Inflammatory macrophage (primary cell): ENCODE measurements around the gene RORB.

Experiments used
- DNase-seq, 2 donors: peaks; one replicate each; pipeline ENCODE4 v3.0.0-alpha.2; 2020 to 2022
- total RNA-seq, 18 experiments: gene quantifications; one replicate each; lab custom pipeline; 2026; ENCODE audit warnings: mixed read lengths in 6 of 18, inconsistent platforms in 2 of 18; lab: John Stamatoyannopoulos, UW

RORB gene
- 0 to 0.80 (median 0.07) reads per million in 18 experiments for total RNA-seq

GRCh38 chr9:74496819-74497747 is at the start of gene RORB:
TSS of gene RORB (plus strand) at chr9:74497335. CDS start at chr9:74497977, 642 bp downstream.
- peak in 1 of 2 donors; percentile 3 for DNase-seq

DNA sequence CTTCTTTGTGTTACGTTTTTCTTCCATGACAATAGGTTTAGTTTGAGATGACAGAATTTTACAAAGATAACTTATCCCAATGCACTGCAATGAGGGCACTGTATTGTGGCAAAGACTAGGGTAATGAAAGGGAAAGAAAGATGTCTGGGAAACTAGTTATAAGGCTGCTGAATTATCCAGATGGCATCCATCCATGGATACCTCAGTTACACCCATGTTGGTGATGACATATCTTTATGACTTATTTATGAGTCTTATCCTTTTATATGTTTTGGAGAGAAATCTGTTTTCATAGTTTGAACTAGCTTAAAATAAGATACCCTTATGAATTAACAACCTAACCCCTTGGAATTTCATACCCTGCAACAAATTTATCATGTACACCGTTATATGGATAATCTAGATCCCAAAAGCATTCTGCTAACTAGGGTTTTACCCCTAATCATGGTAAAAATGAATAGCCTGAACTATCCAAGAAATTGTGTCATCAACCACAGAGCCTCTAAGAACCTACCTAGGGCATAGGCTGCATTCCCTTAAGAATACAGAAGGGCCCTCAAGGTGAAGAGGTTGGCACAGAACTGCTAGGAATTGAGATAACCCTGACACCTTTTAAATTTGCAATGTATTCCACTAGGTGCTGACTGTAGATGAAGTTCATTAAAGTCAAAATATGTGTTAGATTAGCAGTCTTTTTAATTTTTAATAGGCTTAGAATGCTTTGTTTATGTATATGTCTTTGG is 49.5 kb upstream of the RORB start:
- no peak for DNase-seq

DNA sequence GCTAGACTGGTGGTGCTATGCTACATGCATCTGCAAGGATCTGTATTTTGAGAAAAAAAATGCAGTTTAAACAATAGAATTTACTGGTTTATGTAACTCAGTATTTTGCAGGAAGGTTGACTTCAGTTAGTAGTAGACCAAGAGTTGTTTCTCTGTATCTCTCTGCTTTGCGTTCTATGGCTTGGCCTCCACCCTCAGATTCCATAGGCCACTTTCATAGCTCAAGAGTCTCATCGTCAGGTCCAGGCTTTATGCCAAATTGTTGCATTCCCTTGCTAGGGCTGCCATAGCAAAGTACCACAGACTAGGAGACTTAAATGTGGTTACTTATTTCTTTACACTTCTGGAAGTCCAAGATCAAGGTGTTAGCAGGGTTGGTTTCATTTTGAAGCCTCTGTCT is 48.1 kb upstream of the RORB start:
- DNase-seq = no peak

- no peak for DNase-seq
Observed at GRCh38 chr9:74458832-74459231, 38.3 kb upstream of the RORB start.

- peak in 1 of 2 donors; percentile 42 for DNase-seq
Observed at GRCh38 chr9:74463825-74464224, 33.3 kb upstream of the RORB start.

- DNase-seq = no peak
Observed at GRCh38 chr9:74478606-74479005, 18.5 kb upstream of the RORB start.

DNA sequence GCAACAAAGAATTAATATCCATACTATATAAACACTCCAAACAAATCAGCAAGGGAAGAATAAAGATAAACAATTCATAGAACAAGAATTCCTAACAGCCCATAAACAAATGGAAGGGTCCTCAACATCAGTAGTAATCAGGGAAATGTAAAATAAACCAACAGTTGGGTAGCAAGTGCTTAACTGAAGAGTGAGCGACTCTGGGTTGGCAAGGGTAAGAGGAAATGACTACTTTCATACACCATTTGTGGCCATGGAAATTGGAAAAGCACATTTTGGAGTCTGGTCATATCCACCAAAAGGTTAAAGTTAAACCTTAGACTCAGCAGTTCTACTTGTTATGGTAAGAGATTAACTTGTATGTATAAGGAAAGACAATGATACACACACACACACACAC is 17.4 kb upstream of the RORB start:
- no peak for DNase-seq

DNA sequence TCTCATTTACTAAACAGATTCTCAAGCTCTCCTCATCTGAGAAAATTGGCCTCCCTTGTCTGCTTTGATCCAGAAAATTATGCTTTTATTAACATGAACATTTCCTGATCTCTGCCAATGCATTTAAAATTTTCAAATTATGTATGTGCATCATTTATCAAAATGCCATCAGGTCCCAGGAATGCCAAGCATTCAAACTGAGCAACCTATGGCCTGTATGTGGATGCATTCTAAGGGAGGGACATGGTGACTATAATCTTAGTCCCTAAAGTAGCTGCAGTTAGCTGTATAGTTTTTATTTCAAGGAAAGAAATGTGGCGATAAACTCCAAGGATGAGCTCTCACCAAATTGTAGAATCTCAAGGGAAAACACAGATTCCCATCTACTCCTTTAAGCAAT is 9.7 kb upstream of the RORB start:
- no peak for DNase-seq

- no peak for DNase-seq
Observed at GRCh38 chr9:74493512-74493911, 3.6 kb upstream of the RORB start.

DNA sequence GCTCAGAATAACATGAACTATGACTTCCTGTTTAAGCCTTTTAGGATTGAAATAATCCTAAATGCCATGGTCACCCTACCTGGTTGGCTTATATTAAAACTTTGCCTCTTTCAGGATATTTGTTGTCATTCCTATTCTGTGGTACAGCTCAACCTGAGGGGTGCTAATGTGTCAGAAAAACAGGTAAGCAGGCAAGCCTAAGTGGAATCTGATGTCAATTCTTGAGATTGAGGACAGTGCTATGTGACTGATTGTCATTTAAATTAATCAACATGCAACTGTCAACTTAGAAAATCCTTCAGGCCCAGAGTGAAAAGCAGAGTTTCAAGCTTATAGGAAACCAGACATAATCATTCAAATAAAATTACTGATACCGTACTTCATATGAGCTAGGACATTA is 2.6 kb upstream of the RORB start:
- DNase-seq = no peak

- DNase-seq = no peak
Observed at GRCh38 chr9:74496406-74496805, 729 bp upstream of the RORB start.

DNA sequence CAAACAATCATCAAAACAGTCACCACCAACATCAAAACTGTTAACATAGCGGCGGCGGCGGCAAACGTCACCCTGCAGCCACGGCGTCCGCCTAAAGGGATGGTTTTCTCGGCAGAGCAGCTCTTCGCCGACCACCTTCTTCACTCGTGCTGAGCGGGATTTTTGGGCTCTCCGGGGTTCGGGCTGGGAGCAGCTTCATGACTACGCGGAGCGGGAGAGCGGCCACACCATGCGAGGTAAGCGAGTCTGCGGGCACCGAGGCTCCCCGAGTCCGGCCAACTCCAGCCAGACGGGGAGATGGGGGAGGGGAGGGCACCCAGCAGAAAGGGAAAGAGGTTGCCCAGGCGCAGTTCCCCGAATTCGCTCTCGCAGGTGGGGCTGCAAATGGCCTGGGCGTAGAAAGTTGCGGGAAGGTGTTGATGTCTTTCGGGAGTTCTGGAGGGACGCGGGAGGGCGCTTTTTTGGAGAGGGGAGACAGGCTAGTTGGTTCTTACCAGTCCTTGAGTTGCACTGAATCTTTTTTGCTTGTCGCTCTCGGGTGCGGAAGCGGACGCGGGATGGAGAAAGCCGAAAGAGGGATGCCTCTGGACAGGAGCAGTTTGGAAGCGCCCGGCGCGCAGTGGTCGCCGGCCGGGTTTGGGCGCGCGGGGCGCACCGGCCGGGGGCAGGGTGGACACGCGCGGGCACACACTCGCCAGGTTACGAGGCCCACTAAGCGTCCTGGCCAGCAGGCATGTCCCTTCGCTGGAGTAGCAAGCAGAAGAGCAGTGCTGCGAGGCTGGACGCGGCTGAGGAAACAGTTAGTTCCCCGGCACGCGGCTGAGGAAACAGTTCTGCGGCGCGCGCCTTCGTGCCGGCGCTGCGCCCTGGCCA is 849 bp downstream of the RORB start:
- DNase-seq = peak in 1 of 2 donors; percentile 9

DNA sequence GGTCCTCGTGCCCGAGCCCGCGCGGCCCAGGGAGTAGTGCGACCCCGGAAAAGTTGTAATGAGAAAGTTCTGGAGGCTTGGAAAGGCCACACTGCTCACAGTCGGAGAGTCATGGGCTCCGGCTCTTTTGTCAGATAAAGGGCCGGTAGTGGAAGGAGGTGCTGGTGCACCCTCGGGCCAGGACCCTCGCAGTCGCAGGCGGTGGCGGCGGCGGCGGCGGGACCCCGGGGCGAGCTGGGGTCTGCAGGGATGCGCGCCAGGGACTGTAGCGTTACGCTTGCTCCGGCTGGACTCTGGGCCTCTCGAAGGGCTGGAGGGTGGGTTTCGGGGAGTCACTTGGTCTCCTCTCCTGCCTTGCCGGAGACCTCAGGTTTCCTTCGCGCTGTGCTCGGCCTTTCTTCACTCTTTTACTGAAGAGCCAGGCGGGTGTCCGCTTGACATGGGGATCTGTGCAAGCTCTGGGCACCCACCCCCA is 1.5 kb downstream of the RORB start:
- no peak for DNase-seq

- no peak for DNase-seq
Observed at GRCh38 chr9:74499111-74499601, 2.0 kb downstream of the RORB start.

GRCh38 chr9:74499770-74500583 is 2.8 kb downstream of the RORB start:
- no peak for DNase-seq

DNA sequence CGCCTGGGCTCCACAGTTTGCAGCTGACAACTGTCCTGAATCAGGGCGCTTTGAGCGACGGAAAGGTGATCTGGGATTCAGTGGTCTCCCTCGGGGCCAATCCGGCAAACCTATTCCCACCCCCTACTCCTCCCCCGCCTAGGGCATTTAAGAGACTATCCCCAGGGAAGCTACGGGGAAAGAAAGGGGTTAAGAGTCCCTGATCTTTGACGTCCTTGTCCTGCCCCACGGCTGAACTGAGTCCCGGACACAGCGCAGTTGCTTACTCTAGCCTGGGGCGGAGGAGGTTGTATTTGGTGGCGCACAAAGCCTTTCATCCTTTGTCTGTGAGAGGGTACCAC is 3.4 kb downstream of the RORB start:
- no peak for DNase-seq

GRCh38 chr9:74501570-74501969 is 4.4 kb downstream of the RORB start:
- no peak for DNase-seq

DNA sequence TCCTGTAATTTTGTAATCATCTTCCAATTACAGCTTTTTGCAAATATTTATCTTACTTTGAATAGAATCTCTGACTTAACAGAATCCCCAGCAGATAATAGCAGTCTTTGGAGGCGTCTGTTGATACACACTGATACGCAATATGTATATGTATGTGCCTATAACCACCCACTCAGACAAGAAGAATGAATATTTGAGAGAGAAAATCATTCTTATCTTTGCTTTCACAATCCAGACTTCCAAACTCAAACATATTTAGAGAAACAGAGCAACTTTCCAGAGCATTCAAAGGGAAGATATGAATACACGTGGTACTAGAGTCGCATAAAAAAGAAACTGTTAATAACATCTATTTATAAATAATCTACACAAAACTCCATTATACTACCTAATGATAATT is 6.1 kb downstream of the RORB start:
- DNase-seq = no peak

DNA sequence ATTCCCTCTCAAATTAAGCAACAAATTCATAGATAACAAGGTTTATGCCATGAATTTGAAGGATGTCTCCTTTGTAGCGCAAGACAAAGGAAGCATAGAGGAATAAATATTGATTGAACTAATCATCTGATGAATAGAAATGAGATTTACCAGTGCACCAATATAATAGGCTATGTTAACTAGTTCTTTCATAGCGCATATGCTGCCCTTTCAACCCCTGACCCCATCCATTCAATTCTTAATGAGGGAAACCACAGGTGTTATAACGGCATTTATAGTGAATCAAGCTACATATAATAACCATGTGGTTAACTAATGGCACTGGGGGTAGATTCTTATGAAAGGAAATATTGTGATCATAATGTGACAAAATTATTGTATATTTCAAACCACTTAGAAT is 6.5 kb downstream of the RORB start:
- no peak for DNase-seq

DNA sequence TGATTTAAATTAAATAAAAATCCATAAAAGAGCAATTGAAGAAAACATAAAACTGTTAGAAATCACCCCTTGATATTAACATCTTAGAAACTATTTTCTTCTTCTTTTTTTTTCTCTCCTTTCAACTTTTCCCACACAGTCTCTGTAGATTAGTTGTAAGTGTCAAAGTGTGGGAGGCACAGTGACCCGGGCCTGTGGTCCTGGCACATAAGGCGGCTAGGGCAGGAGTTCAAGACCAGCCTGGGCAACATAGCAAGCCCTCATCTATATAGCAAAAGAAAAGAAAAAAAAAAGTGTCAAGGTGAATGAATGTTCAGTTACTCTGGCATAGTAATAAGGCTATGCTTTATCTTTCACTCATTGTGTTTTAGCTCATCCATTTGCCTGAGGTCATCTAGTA is 14.2 kb downstream of the RORB start:
- no peak for DNase-seq

DNA sequence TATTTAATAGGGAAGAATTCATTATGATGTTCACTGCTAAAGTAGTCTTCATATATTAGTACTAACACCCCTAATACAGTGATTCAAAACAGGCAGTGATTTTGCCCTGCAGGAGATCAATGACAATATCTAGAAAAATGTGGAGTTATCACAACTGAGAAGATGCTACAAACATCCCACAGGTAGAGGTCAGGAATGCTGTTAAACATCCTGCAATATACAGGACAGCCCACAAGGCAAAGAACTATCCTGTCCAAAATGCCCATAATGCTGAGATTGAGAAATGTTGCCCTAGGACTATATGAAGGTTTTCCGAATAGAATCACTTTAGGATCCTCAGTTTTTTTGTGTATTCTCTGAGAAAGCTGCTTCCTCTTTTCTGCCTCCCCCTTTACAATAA is 15.3 kb downstream of the RORB start:
- DNase-seq = no peak

DNA sequence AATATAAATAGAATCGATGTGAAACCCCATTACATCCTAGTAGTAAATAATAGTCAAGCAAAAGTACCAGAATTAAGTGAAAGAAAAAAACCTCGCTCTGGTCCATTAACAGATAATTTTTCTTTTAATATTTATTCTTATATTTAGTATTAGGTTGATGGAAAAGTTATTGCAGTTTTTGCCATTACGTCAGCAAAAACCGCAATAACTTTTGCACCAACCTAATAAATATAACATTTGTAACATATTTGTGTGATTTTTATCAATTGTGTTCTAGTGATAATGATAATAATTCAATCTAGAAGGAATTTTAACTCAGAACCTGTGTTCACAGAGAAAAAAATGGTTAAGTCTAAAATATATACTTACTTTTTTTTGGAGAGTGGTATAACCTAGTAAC is 16.1 kb downstream of the RORB start:
- no peak for DNase-seq
